GM18502 (cell line): ENCODE measurements around the gene OPCML.

Experiments
- ATAC-seq: cut with Tn5 transposase; IDR thresholded peaks from one replicate; pipeline ENCODE4 v1.9.1; 2021; ENCODE audit warnings: mild to moderate bottlenecking; ENCODE audit not compliant: unreplicated experiment, poor library complexity

The OPCML gene

GRCh38 chr11:133506023-133506422 lies 26.3 kb downstream of the OPCML start:
- peak; percentile 89 for ATAC-seq

DNA sequence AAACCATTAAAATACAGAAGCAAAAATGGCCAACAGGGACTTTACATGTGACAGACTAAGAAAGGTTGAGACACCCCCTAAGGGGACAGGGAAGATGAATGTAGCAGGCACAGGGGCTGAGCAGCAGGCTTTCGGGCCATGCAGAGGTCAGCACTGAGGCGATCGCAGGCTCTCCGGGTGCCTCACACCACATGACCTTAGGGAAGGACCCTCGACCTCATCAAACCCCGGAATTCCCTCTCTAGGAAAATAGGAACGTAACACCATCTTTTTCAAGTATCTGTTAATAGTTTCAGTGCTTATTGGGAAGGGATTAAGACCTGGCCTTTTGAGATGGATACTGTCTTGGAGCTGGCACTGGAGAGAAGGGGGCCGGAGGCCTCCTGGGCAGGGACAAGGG lies 27.4 kb downstream of the OPCML start:
- ATAC-seq, result no peak

DNA sequence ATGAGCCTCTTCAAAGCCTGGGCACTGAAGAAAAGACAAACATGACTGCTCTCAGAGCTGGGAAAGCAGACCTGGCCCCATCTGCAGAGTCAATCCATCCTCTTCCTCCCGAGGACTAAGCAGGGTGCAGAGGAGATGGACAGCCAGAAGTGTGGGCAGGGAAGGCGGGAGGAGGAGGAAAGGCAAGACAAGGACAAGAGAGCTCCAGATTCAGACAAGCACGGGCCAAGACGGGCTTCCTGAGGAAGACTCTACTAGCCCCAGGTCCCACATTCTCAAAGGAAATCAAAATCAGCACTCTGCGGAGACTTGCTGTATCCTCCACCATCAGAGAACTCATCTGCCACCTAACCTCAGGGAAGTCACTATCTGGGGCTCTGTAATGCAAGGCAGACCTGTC lies 28.5 kb downstream of the OPCML start:
- ATAC-seq, result no peak

DNA sequence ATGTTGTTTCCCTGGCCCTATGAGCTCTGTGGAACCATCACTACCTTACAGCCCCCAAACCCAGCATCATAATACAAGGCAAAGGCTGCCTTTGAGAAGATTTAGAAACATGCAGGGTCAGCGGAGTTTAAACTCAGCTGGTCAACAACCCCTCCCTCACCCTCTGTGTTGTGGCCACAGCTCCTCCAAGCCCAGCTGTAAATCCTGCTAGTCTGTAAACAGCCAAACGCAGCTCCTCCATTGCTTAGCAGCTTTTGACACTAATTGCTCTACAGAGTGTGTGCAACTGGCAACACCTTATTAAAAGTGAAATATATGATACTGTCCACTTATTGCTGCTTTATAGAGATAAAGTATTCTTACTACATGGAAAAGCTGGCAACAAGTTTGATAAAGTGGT lies 29.1 kb downstream of the OPCML start:
- ATAC-seq, result no peak

DNA sequence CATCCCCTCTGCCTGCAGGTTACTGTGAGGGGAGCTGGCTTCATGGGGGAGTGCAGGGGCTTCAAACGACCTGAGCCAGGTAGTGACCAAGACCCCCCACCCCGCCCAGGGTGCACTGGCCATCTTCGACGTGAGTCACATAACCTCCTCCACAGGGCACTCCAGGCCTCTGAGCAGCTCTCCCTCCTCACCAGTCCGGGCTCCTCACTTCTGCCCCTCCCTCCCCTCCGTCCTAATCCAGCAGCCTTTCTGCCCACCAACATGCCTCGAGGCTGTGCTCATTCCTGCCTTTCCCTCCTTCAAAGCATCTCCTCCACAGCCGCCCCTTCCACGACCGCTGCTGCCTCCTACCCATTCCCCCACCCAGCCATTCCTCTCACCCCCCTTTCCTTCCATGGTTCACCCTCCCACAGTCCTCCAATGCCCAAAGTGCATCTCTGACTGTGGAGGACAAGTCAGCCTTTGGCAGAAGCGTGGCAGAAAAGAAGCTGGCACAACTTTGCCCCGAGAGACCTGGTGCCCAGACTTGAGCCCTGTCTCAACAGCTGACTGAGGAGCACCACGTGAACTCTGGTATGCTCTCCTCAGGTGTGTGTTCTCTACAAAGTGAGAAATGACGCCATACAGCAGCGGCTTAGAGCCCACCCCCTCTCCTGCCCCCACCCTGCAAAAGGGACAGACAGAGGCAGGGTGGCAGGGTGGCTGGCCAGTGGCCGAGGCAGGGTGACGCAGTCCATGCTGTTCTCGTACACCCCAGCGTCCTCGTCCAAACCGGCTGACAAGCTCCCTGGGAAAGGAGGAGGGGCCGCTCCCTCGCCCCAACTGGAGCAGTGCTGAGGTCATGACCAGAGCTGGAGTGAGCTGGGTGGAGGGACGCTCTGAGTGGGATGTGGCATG lies 30.4 kb downstream of the OPCML start:
- no peak for ATAC-seq

GRCh38 chr11:133500936-133501335 lies 31.4 kb downstream of the OPCML start:
- ATAC-seq, result no peak

DNA sequence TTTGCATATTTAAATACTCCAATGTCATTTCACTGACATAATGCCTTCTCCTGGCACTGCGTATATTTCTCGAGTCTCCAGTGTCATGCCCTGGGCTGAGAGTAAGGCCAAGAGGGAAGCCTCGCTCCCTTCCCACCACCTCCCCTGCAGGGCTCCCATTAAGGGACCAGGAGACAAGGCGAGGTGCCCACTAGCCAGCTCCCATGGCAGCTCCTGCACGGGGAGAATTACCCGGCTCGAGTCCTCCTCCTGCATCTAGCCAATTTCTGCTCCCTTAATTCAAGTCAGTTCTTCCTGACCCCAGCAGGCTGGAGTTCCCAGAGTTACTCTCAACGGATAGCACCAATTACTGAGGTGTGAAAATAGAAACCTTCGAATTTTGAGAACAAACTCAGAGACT lies 31.9 kb downstream of the OPCML start:
- ATAC-seq, result no peak

DNA sequence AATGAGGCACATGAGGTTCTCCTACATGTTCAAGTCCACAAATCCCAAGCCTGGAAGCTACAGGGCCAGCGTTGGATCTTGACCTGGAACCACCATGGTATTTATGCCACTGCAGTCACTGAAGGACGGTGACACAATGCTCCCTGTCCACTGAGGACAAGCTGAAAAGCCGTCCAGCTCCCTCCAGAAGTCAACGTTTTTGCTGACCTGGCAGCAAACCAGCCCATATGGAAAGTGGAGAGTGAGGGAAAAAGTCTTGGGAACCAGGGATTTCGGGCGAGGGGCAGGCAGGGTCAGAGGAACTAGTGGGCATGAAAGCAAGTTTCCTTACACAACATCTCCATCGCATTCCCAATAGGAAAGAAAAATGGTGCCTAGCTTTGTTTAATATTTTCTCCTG lies 33.3 kb downstream of the OPCML start:
- no peak for ATAC-seq

GRCh38 chr11:133497477-133498140 lies 34.7 kb downstream of the OPCML start:
- ATAC-seq, result no peak

GRCh38 chr11:133492895-133493294 lies 39.4 kb downstream of the OPCML start:
- ATAC-seq, result no peak

GRCh38 chr11:133491680-133492383 lies 40.5 kb downstream of the OPCML start:
- no peak for ATAC-seq

DNA sequence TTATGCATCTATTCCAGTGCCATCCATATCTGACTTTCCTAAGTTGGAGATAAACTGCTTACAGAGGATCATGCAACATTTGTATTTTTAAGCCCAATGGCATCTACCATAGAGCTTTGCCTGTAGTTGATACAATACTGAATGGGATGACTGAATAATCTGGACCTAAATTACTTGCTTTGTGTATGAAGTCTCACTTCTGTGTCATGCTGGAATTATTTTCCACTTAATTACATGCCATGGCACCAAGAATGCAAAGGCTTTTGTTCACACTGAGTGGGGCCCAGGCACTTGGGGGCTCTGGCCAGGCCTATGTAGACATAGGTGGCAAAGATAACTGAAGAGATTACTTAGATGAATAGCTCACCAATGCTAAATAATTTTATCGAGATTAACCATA lies 51.6 kb downstream of the OPCML start:
- ATAC-seq, result no peak

DNA sequence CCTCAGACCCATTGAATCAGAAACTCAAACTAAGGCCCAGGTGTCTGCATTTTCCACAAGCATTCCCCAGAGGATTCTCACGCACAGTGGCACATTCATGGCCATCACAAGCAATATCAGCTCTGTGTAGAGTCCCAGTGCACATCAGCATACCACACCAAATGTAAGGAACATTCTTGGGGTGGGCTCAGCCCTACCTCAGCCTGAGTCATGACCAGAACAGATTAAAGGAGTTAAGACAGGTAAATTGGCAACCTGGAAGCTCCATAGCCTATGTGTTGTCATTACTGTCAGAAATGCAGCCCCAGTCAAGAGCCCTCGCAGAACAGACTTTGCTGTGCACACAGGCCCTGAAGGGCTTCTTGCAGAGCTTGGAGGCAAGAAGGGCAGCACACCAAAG lies 53.1 kb downstream of the OPCML start:
- ATAC-seq, result no peak

DNA sequence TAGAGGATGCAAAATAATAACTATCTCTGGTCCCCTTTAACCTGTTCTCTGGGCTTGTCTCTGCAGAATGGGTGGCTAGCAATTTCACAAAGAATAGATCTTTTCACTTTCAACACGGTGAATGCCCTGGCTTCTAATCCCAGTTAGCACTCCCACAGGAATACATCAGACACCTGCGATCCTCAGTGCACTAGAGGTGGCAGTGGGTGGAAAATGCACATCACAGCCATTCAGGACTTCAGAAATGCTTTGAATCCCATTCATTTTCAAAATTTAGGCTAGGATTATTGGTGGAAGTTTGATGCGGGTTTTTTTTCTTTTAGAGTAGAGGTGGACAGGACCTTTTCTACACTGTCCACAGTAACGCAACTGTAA lies 55.1 kb downstream of the OPCML start:
- no peak for ATAC-seq

DNA sequence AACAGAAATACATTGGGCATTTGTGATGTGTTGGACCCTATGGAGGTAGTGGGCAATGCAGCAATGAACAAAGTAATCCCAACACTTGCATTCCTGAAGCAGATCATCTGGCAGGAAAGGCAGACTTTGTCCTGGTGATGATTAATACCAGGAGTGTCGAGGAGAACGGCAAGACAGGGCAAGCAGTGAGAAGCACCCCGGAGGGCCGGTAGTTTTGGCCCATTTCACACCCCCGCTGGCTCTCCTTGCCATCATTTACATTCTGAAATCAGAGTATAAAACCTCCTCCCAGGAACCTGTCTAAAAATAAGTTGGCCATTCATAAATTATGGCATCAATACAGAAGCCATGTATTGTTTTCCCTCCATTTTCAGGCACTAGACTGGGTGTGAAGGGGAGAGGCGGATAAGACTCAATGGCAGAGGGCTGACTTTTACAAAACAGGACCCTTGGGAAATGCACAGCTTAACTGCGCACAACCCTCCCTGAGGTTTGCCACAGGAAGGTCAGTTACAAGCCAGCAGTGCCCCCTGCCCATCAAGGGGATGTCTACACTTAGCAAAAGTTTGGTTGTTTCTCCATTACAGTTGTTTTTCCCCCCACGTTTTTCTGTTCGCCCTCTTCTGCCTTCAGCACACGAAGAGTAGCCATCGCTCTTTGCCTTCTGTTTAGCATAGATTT lies 55.6 kb downstream of the OPCML start:
- no peak for ATAC-seq

- no peak for ATAC-seq
These were observed 57.8 kb downstream of the OPCML start for GRCh38 chr11:133474461-133474860.

GRCh38 chr11:133467686-133468085 lies 64.6 kb downstream of the OPCML start:
- ATAC-seq, result no peak

- ATAC-seq, result no peak
These were observed 89.0 kb downstream of the OPCML start for GRCh38 chr11:133443206-133443747.

GRCh38 chr11:133441964-133442660 lies 90.2 kb downstream of the OPCML start:
- no peak for ATAC-seq

- no peak for ATAC-seq
These were observed 106.3 kb downstream of the OPCML start for GRCh38 chr11:133425992-133426391.
